Loucy (cell line): ENCODE data around the gene SLC7A8.

ENCODE experiments used
- H2AFZ ChIP-seq: fragments of 200-600 bp; sonication (generic); 2 replicates; pipeline ENCODE4 v1.6.0; 2016; ENCODE audit warnings: antibody characterized with exemption, mild to moderate bottlenecking, low read length, moderate library complexity
- H3F3A ChIP-seq: fragments of 200-600 bp; 2 replicates; pipeline ENCODE4 v1.6.0; 2016; ENCODE audit warnings: antibody characterized with exemption, low read depth, mild to moderate bottlenecking
- H3K27me3 ChIP-seq: fragments of 200-600 bp; sonication (generic); 2 replicates; pipeline ENCODE4 v1.6.1; 2014; ENCODE audit warnings: low read length, mild to moderate bottlenecking; ENCODE audit not compliant: insufficient read depth, poor library complexity, severe bottlenecking
- H3K36me3 ChIP-seq: fragments of 200-600 bp; sonication (generic); 2 replicates; pipeline ENCODE4 v1.6.1; 2016; ENCODE audit warnings: low read length; ENCODE audit not compliant: insufficient read depth
- H3K4me1 ChIP-seq: fragments of 200-600 bp; sonication (generic); 2 replicates; pipeline ENCODE4 v1.5.1; 2014; ENCODE audit warnings: low read length, mild to moderate bottlenecking; ENCODE audit not compliant: insufficient read depth, poor library complexity, severe bottlenecking
- H3K4me2 ChIP-seq: fragments of 200-600 bp; sonication (generic); 2 replicates; pipeline ENCODE4 v1.6.0; 2014; ENCODE audit warnings: antibody characterized with exemption, low read length, low read depth, mild to moderate bottlenecking; ENCODE audit not compliant: poor library complexity, severe bottlenecking
- H3K4me3 ChIP-seq: fragments of 200-600 bp; sonication (generic); 2 replicates; pipeline ENCODE4 v1.5.1; 2014; ENCODE audit warnings: low read length, mild to moderate bottlenecking, mixed read lengths; ENCODE audit not compliant: poor library complexity, severe bottlenecking
- H3K79me2 ChIP-seq: fragments of 200-600 bp; sonication (generic); 2 replicates; pipeline ENCODE4 v1.6.1; 2014; ENCODE audit warnings: low read length; ENCODE audit not compliant: insufficient read depth
- H3K9ac ChIP-seq: fragments of 200-600 bp; sonication (generic); 2 replicates; pipeline ENCODE4 v1.6.0; 2014; ENCODE audit warnings: mild to moderate bottlenecking, low read depth, low read length, moderate library complexity; ENCODE audit not compliant: poor library complexity, severe bottlenecking
- H3K9me2 ChIP-seq: fragments of 200-600 bp; sonication (generic); replicated peaks from 2 replicates; pipeline ENCODE4 v1.6.1; 2016; ENCODE audit warnings: low read depth, low read length, mixed read lengths
- H3K9me3 ChIP-seq: fragments of 200-600 bp; sonication (generic); 2 replicates; pipeline ENCODE4 v1.6.1; 2014; ENCODE audit warnings: mild to moderate bottlenecking, antibody characterized with exemption, low read length, low read depth; ENCODE audit not compliant: insufficient read depth
- H4K20me1 ChIP-seq: fragments of 200-600 bp; sonication (generic); 2 replicates; pipeline ENCODE4 v1.6.0; 2014; ENCODE audit warnings: antibody characterized with exemption, low read length, mild to moderate bottlenecking; ENCODE audit not compliant: insufficient read depth, poor library complexity, severe bottlenecking
- EZH2phosphoT487 ChIP-seq: fragments of 200-600 bp; IDR thresholded peaks from 2 replicates; pipeline ENCODE4 v1.6.1; 2018; ENCODE audit warnings: antibody characterized with exemption, mild to moderate bottlenecking, moderate library complexity, borderline replicate concordance
- TF ChIP-seq, protein P1 (sequence below): fragments of 200-600 bp; sonication (generic); conservative IDR thresholded peaks from 2 replicates; pipeline ENCODE4 v1.5.1; 2014; ENCODE audit warnings: mild to moderate bottlenecking, antibody characterized with exemption, low read length

Gene SLC7A8

DNA sequence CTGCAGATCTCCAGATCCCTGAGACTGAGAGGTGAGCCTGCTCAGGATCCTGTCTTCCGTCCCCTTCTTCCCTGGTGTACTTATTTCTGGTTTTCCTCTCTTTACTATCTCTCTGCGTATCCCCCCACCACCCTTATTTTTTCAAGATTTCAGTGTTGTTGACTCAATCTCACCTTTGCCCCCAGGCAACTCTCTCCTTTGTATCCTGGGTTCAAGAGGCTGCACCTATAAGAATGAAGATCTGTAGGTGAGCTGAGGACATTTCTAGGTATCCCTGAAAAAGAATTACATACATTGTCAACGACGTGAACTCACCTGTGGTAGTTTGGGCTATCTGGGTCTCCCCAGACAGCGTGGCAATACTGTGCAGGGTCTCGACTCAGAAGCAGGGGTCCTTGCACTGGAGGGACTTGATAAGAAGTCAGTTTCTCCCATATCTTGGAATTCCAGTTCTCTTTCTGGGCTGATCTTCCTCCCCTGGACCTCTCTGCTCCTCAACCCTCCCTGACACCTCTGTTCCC is 79.3 kb downstream of the SLC7A8 start:
- no peak overlapping the region for H2AFZ ChIP-seq
- no peak overlapping the region for H3K4me2 ChIP-seq
- no peak for TF ChIP-seq EZH2phosphoT487
- TF ChIP-seq, protein P1, sequence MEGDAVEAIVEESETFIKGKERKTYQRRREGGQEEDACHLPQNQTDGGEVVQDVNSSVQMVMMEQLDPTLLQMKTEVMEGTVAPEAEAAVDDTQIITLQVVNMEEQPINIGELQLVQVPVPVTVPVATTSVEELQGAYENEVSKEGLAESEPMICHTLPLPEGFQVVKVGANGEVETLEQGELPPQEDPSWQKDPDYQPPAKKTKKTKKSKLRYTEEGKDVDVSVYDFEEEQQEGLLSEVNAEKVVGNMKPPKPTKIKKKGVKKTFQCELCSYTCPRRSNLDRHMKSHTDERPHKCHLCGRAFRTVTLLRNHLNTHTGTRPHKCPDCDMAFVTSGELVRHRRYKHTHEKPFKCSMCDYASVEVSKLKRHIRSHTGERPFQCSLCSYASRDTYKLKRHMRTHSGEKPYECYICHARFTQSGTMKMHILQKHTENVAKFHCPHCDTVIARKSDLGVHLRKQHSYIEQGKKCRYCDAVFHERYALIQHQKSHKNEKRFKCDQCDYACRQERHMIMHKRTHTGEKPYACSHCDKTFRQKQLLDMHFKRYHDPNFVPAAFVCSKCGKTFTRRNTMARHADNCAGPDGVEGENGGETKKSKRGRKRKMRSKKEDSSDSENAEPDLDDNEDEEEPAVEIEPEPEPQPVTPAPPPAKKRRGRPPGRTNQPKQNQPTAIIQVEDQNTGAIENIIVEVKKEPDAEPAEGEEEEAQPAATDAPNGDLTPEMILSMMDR: no peak
- H4K20me1 ChIP-seq: no peaks in the 10 kb centered on the region
- no peaks in the 10 kb centered on the region for H3K36me3 ChIP-seq
- H3K79me2 ChIP-seq: no peaks in the 10 kb centered on the region
- H3F3A ChIP-seq: no peaks in the 10 kb centered on the region
- H3K9me2 ChIP-seq: no peaks in the 10 kb centered on the region
- no peaks in the 10 kb centered on the region for H3K9me3 ChIP-seq
- H3K4me3 ChIP-seq: no peak overlapping the region
- peaks cover 6% of the 10 kb centered on the region for H3K4me1 ChIP-seq
- no peaks in the 10 kb centered on the region for H3K27me3 ChIP-seq
- H3K9ac ChIP-seq: no peak overlapping the region

DNA sequence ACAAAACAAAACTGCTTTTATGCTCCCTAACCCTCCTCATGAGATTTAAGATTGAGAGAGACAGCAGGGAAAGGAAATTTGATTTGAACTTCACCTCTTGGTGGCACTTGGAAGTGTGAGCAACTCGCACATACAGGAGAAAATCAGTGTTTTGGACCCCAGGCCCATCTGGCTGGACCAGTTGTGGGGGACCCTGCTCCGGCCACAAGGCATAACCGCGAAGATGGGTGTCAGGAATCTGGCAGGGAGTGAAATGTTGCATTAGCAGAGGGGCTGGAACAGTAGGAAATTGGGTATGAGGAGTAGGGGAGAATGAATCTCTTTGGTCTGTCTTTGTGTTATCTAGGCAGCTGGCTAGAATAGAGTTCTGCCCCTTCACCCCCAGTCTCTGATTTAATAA is 79.9 kb downstream of the SLC7A8 start:
- H4K20me1 ChIP-seq: no peaks in the 10 kb centered on the region

DNA sequence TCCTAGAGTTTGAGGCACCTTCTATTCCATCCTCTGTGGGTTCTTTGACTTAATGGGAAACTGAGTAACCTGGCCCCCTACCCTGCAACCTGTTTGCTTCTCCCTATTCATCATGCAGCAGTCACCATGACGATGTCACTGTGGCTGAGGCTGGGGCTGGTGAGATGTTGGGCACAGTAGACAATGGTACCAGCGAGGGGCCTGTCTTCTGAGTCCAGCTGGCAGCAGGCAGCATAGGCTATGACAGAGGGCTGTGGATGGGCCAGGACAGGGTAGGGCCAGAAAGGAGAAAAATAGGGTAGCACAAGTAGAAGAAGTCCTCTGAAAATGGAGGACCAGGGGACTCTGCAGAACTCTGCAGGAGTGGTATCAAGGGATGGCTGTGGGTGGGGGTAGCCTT is 80.7 kb downstream of the SLC7A8 start:
- Histone ChIP-seq H3F3A (no peaks in the 10 kb centered on the region), H3K9ac (no peak overlapping the region), H3K9me3 (no peaks in the 10 kb centered on the region), H2AFZ (no peak overlapping the region), H3K4me1 (peaks cover 10% of the 10 kb centered on the region), H3K36me3 (no peaks in the 10 kb centered on the region; the same call in 1 of the 2 replicates), H3K4me2 (no peak overlapping the region), H3K79me2 (peaks cover 12% of the 10 kb centered on the region), H3K27me3 (no peaks in the 10 kb centered on the region), H3K4me3 (no peak overlapping the region), H4K20me1 (peaks cover 6% of the 10 kb centered on the region), H3K9me2 (no peaks in the 10 kb centered on the region)
- TF ChIP-seq, protein P1: no peak
- TF ChIP-seq EZH2phosphoT487: no peak

More for the DNA sequence above, 79.9 kb downstream of the SLC7A8 start:
- no peaks in the 10 kb centered on the region for H3K9me3 ChIP-seq
- no peaks in the 10 kb centered on the region for H3K27me3 ChIP-seq
- peaks cover 4% of the 10 kb centered on the region; the same call in 1 of the 2 replicates for H3K79me2 ChIP-seq
- H3K9ac ChIP-seq: no peak overlapping the region
- H3K4me2 ChIP-seq: no peak overlapping the region
- H3K4me3 ChIP-seq: no peak overlapping the region
- H2AFZ ChIP-seq: no peak overlapping the region
- TF ChIP-seq, protein P1: no peak
- no peak for TF ChIP-seq EZH2phosphoT487
- no peaks in the 10 kb centered on the region for H3F3A ChIP-seq
- H3K9me2 ChIP-seq: no peaks in the 10 kb centered on the region
- H3K4me1 ChIP-seq: peaks cover 10% of the 10 kb centered on the region
- H3K36me3 ChIP-seq: no peaks in the 10 kb centered on the region
